H9 (cell line): ENCODE data around the gene ARMCX2. TPM values are rescaled to one million over a fixed set of nuclear protein-coding genes. Genes with fewer than 3 reads are reported as not detected.

Experiments
- DNase-seq: peaks from one replicate; pipeline ENCODE4 v3.0.0-alpha.2; 2017
- H2AFZ ChIP-seq: one replicate; pipeline ENCODE4 v1.6.1; 2013; ENCODE audit warnings: mild to moderate bottlenecking, low read length, control low read depth, moderate library complexity
- H2AK5ac ChIP-seq: 2 replicates; pipeline ENCODE4 v1.6.1; 2013; ENCODE audit warnings: low read length, control low read depth, mixed read lengths; ENCODE audit not compliant: insufficient read length
- H2BK120ac ChIP-seq: one replicate; pipeline ENCODE4 v1.6.1; 2013; ENCODE audit warnings: low read depth, mild to moderate bottlenecking, low read length, control low read depth, inconsistent platforms; ENCODE audit not compliant: poor library complexity, severe bottlenecking
- H2BK12ac ChIP-seq: 2 replicates; pipeline ENCODE4 v1.6.1; 2013; ENCODE audit warnings: low read length, control low read depth, mixed read lengths, low read depth; ENCODE audit not compliant: insufficient read length
- H2BK15ac ChIP-seq: 2 replicates; pipeline ENCODE4 v1.6.1; 2013; ENCODE audit warnings: low read depth, low read length, control low read depth
- H2BK20ac ChIP-seq: one replicate; pipeline ENCODE4 v1.6.1; 2013; ENCODE audit warnings: low read depth, mild to moderate bottlenecking, low read length, control low read depth, inconsistent platforms; ENCODE audit not compliant: poor library complexity, severe bottlenecking
- H2BK5ac ChIP-seq: 2 replicates; pipeline ENCODE4 v1.6.1; 2013; ENCODE audit warnings: low read length, control low read depth, mixed read lengths; ENCODE audit not compliant: insufficient read length
- H3K14ac ChIP-seq: 2 replicates; pipeline ENCODE4 v1.6.1; 2013; ENCODE audit warnings: low read length, control low read depth; ENCODE audit not compliant: insufficient read depth
- H3K18ac ChIP-seq: 2 replicates; pipeline ENCODE4 v1.6.1; 2013; ENCODE audit warnings: low read depth, mild to moderate bottlenecking, mixed read lengths, low read length, control low read depth; ENCODE audit not compliant: insufficient read length
- H3K23ac ChIP-seq: 2 replicates; pipeline ENCODE4 v1.6.1; 2013; ENCODE audit warnings: low read length, control low read depth, mixed read lengths, low read depth; ENCODE audit not compliant: insufficient read length
- H3K23me2 ChIP-seq: 2 replicates; pipeline ENCODE4 v1.6.1; 2013; ENCODE audit warnings: low read depth, mild to moderate bottlenecking, mixed read lengths, low read length, control low read depth; ENCODE audit not compliant: insufficient read length, poor library complexity, severe bottlenecking
- H3K27ac ChIP-seq: 2 replicates; pipeline ENCODE4 v1.5.1; 2013; ENCODE audit warnings: low read length, control low read depth, mixed read lengths, low read depth; ENCODE audit not compliant: insufficient read length
- H3K27me3 ChIP-seq: 2 replicates; pipeline ENCODE4 v1.6.1; 2013; ENCODE audit warnings: low read length, control low read depth, inconsistent platforms; ENCODE audit not compliant: insufficient read depth
- H3K4ac ChIP-seq: 2 replicates; pipeline ENCODE4 v1.6.1; 2013; ENCODE audit warnings: low read depth, mild to moderate bottlenecking, control low read depth, inconsistent platforms, low read length, moderate library complexity
- H3K4me1 ChIP-seq: 2 replicates; pipeline ENCODE4 v1.6.1; 2013; ENCODE audit warnings: low read length, control low read depth, inconsistent platforms; ENCODE audit not compliant: insufficient read depth
- H3K4me2 ChIP-seq: 2 replicates; pipeline ENCODE4 v1.6.1; 2013; ENCODE audit warnings: low read length, control low read depth, mixed read lengths; ENCODE audit not compliant: insufficient read length, insufficient read depth
- H3K56ac ChIP-seq: 2 replicates; pipeline ENCODE4 v1.6.1; 2013; ENCODE audit warnings: low read depth, mild to moderate bottlenecking, mixed read lengths, low read length, control low read depth; ENCODE audit not compliant: insufficient read length
- H3K79me1 ChIP-seq: 2 replicates; pipeline ENCODE4 v1.6.1; 2013; ENCODE audit warnings: low read depth, mild to moderate bottlenecking, moderate library complexity, low read length, control low read depth, inconsistent platforms; ENCODE audit not compliant: insufficient read depth, poor library complexity, severe bottlenecking
- H3K79me2 ChIP-seq: 2 replicates; pipeline ENCODE4 v1.6.1; 2013; ENCODE audit warnings: low read length, control low read depth, inconsistent platforms; ENCODE audit not compliant: insufficient read depth
- H3K9ac ChIP-seq: 2 replicates; pipeline ENCODE4 v1.6.1; 2013; ENCODE audit warnings: low read length, control low read depth, mixed read lengths; ENCODE audit not compliant: insufficient read length; ENCODE audit errors: extremely low read depth
- H3K9me3 ChIP-seq: one replicate; pipeline ENCODE4 v1.6.1; 2013; ENCODE audit warnings: low read depth, low read length, inconsistent platforms; ENCODE audit not compliant: control insufficient read depth
- H3T11ph ChIP-seq: one replicate; pipeline ENCODE4 v1.6.1; 2013; ENCODE audit warnings: mild to moderate bottlenecking, low read length, control low read depth, inconsistent platforms
- H4K20me1 ChIP-seq: one replicate; pipeline ENCODE4 v1.6.1; 2013; ENCODE audit not compliant: control insufficient read depth, insufficient read length, insufficient read depth
- H4K5ac ChIP-seq: 2 replicates; pipeline ENCODE4 v1.6.1; 2013; ENCODE audit warnings: low read depth, mild to moderate bottlenecking, mixed read lengths, low read length, control low read depth; ENCODE audit not compliant: insufficient read length
- H4K8ac ChIP-seq: replicated peaks from 2 replicates; pipeline ENCODE4 v1.6.1; 2013; ENCODE audit warnings: low read length, control low read depth, mixed read lengths, low read depth; ENCODE audit not compliant: insufficient read length
- H4K91ac ChIP-seq: 2 replicates; pipeline ENCODE4 v1.6.1; 2013; ENCODE audit warnings: low read depth, mild to moderate bottlenecking, moderate library complexity, mixed read lengths, low read length, control low read depth; ENCODE audit not compliant: insufficient read length
- H3K27ac Mint-ChIP-seq, 3 experiments: 2 replicates in 2 of 3; 3 replicates in 1 of 3; pipeline ENCODE4 v1.8.0; 2020 to 2021; ENCODE audit warnings: mixed read lengths in 3 of 3, mild to moderate bottlenecking in 1 of 3, moderate library complexity in 1 of 3
- H3K27me3 Mint-ChIP-seq: 2 replicates; pipeline ENCODE4 v1.8.0; 2021; ENCODE audit warnings: low read depth, mild to moderate bottlenecking, moderate library complexity, mixed read lengths
- H3K36me3 Mint-ChIP-seq, 3 experiments: 2 replicates in 2 of 3; 3 replicates in 1 of 3; pipeline ENCODE4 v1.8.0; 2020 to 2021; ENCODE audit warnings: low read depth in 3 of 3, mixed read lengths in 3 of 3; ENCODE audit not compliant: insufficient read depth in 1 of 3
- H3K4me1 Mint-ChIP-seq, 2 experiments: 2 replicates each; pipeline ENCODE4 v1.8.0; 2020; ENCODE audit warnings: mixed read lengths in 2 of 2
- H3K4me3 Mint-ChIP-seq, 2 experiments: 2 replicates in 1 of 2; 3 replicates in 1 of 2; pipeline ENCODE4 v1.8.0; 2020 to 2021; ENCODE audit warnings: mild to moderate bottlenecking in 2 of 2, mixed read lengths in 2 of 2, moderate library complexity in 1 of 2
- H3K9me3 Mint-ChIP-seq, 2 experiments: 2 replicates in 1 of 2; 3 replicates in 1 of 2; pipeline ENCODE4 v1.8.0; 2020; ENCODE audit warnings: mild to moderate bottlenecking in 2 of 2, mixed read lengths in 2 of 2, moderate library complexity in 1 of 2
- WGBS: extraction: QIAGEN DNeasy Blood & Tissue Kit; methylation state at CpG from one replicate; pipeline ENCODE4 v1.1.7; 2013; ENCODE audit warnings: missing lambda C conversion rate, low lambda C conversion rate, mixed read lengths; ENCODE audit not compliant: insufficient read length; ENCODE audit errors: extremely low coverage; 5-methylcytosine and 5-hydroxymethylcytosine counted together
- total RNA-seq: library from RNA; stranded (reverse); gene quantifications from 2 replicates; pipeline ENCODE4 v1.2.1, GENCODE V29; 2021
- TF ChIP-seq, protein P1 (sequence below): fragments of 200-600 bp; sonication (generic); conservative IDR thresholded peaks from 3 replicates; pipeline ENCODE4 v1.8.0; 2021; ENCODE audit warnings: antibody characterized with exemption, mild to moderate bottlenecking

Gene ARMCX2
- total RNA-seq, 1 experiment from 2014 or later = 108 TPM

DNA sequence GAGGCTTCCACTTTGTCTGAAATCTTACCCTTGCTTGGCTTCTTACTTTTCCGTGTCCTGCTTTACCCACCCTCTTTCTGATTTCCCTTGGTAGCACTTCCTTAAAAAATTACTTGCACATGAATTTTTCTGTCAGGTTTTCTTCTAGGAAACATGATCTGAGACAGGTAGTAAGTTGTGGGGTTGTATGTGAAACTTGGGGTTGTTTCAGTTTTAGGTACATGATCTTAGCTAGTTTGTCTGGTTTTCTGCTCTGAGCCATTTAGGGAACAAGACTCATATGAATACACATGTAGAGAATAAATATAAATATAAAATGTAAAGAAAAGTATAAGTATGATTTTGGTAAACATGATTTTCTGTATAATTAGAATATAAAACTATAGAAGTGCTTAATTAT lies 17.4 kb upstream of the ARMCX2 start:
- no peaks in the 10 kb centered on the region for H3K36me3 Mint-ChIP-seq
- peaks cover 9 to 10% of the 10 kb centered on the region in 2 experiments for H3K4me1 Mint-ChIP-seq
- Histone ChIP-seq H3K27me3 (no peaks in the 10 kb centered on the region), H3K14ac (no peak overlapping the region), H4K91ac (no peak overlapping the region), H3K23ac (no peak overlapping the region), H3K9ac (no peak overlapping the region), H3K23me2 (no peaks in the 10 kb centered on the region), H3K27ac (no peak overlapping the region), H4K20me1 (no peaks in the 10 kb centered on the region), H2AFZ (no peak overlapping the region), H3T11ph (no peak overlapping the region), H4K8ac (no peak overlapping the region), H2BK120ac (no peak overlapping the region), H2BK12ac (no peak overlapping the region), H2AK5ac (no peak overlapping the region), H3K4ac (no peak overlapping the region), H3K18ac (no peak overlapping the region), H3K4me2 (no peak overlapping the region), H4K5ac (no peak overlapping the region), H3K79me1 (no peaks in the 10 kb centered on the region), H2BK20ac (no peak overlapping the region), H2BK5ac (no peak overlapping the region), H3K9me3 (peaks cover 7% of the 10 kb centered on the region), H2BK15ac (no peak overlapping the region), H3K79me2 (no peaks in the 10 kb centered on the region), H3K56ac (no peak overlapping the region), H3K4me1 (no peaks in the 10 kb centered on the region)
- WGBS = no CpG with 5 or more reads among the region's 1 CpG
- no peak overlapping the region for H3K4me3 Mint-ChIP-seq
- no peak overlapping the region for H3K27ac Mint-ChIP-seq
- TF ChIP-seq, protein P1, sequence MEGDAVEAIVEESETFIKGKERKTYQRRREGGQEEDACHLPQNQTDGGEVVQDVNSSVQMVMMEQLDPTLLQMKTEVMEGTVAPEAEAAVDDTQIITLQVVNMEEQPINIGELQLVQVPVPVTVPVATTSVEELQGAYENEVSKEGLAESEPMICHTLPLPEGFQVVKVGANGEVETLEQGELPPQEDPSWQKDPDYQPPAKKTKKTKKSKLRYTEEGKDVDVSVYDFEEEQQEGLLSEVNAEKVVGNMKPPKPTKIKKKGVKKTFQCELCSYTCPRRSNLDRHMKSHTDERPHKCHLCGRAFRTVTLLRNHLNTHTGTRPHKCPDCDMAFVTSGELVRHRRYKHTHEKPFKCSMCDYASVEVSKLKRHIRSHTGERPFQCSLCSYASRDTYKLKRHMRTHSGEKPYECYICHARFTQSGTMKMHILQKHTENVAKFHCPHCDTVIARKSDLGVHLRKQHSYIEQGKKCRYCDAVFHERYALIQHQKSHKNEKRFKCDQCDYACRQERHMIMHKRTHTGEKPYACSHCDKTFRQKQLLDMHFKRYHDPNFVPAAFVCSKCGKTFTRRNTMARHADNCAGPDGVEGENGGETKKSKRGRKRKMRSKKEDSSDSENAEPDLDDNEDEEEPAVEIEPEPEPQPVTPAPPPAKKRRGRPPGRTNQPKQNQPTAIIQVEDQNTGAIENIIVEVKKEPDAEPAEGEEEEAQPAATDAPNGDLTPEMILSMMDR = no peak
- peaks cover 41 to 48% of the 10 kb centered on the region in 2 experiments for H3K9me3 Mint-ChIP-seq
- no peak for DNase-seq
- H3K27me3 Mint-ChIP-seq = no peaks in the 10 kb centered on the region
